Inflammatory macrophage (primary cell): Measurements from ENCODE around the gene PLA2G4D.

Experiments
- DNase-seq, 2 donors: peaks; one replicate each; pipeline ENCODE4 v3.0.0-alpha.2; 2020 to 2022

The PLA2G4D gene

DNA sequence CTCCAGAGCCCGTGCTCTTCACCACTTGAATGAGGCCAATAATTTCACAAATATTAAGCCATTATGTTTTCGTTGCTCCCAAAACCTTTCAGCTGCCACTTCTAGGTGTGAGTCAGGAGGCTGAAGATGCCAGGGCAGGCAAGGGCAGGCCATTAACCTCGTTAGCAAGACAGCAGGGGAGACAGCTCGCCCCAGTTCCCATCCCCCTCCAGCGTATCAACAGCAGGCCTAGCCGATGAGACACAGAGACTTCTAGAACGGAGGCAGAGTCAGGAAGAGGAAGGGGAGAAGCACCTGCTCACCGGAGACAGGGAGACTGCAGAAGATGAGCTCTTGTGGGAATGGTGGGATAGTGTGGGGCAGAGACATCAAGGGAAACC, 45.6 kb downstream of the PLA2G4D start:
- no peak for DNase-seq

DNA sequence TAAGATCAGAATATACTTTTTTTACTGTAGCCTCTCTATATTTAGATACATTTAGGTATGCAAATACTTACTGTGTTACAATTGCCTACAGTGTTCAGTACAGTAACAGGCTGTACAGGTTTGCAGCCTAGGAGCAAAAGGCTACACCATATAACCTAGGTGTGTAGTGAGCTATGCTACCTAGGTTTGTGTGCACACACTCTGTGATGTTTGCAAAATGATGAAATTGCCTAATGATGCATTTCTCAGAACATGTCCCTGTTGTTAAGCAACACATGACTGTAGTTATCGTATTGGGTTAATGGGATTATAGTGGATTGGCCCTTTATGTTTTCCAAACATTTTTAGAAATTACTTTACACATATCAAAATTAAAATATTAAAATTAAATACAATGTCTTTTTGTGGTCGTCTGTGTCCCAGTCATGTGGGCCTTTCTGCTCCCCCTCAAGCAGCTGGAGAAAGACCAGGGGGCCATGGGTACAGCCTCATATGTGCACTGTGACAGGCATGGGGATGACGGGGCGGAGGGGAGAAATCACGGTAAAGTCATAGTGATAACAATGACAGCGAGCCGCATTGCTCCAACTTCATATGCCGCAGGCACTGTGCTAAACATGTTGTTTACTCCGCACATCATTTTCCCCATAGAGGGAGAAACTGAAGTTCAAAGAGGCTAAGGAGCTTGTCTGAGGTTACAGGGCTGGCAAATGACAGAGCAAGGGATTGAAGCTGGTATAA, 46.1 kb downstream of the PLA2G4D start:
- no peak for DNase-seq

DNA sequence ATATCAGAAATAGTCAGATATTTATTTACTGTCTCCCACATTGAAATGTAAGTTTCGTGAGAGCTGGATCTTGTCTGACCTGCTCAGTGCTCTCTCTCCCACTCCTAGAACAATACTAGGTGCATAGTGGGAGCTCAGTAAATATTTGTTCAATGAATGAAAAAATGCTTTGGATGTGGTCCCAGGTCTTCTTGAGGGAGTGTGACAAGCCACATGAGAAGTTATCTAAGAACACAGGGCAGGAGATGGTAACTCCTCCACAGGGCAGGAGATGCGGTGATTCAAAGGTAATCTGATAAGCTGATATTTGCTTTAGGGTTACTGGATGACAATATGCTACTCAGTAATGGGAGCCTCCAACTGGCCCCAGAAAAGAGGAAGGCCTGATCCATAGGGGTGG, 47.8 kb downstream of the PLA2G4D start:
- no peak for DNase-seq

DNA sequence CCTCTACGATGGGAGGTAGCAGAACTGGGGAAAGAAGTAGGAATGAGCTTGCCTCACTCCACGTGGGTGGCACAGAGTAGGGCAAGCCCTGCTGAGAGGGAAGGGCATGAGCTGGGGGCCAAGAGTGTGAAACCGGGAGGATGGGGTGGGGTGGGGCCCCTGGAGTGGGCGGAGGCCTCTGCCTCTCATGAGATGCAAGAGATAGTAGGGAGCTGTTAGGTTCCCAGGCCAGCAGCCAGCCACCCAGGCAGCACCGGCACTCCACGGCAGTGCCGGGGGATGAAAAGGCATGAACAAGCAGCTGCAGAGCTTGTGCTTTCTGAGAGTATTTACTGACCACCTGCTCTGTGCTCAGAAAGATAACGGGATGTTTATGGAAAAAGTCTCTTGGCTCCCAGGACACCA, 49.1 kb downstream of the PLA2G4D start:
- no peak for DNase-seq

DNA sequence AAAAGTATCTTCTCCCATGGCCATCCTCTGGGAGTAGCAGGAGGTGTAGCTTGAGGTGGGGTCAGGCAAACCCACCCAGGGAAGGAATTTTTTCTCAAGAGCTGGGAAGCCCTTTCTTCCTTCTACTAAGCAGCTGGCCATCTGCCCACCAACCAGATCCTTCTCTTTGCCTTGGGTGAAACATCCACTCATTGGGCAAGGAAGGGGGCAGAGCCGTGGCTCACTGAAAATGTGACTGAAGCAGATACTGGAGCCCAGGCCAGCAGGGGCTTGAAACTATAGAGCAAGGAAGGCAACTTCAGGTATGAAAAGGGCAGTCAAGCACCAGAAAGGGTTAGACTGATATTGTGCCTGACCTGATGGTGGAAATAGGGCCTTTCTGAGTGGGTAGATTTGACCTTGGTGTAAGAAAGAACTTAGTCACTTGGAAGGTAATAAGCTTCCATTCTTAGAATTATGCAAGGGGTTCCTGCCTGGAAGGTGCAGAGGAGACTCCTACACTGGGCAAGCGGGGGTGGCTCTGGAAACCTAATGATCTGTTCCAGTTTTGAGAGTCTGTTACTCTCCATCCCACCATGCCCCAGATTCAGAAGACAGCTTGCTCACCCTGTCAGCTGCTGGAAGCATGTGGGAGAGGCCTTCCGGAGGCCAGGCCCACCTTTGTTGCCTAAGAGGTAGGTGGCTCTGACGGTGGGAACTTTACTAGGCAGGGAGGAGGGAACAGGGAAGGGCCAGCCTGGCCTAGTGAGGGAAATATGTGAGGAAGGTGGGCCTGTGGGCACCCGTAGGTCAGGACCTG, 51.6 kb downstream of the PLA2G4D start:
- DNase-seq = no peak

DNA sequence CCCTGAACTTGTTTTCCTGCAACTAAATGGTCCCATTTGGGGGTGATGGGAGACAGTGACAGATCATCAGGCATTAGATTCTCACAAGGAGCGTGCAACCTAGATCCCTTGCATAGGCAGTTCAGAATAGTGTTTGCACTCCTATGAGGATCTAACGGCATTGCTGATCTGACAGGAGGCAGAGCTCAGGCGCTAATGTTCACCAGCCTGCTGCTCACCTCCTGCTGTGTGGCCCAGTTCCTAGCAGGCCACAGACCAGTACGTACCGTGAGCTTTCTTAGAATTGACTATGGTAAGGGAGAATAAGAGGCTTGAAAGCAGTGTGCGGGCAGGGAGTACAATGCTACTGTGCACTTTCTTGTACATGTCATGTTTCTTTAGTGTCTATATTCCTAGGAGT, 56.0 kb downstream of the PLA2G4D start:
- no peak for DNase-seq

DNA sequence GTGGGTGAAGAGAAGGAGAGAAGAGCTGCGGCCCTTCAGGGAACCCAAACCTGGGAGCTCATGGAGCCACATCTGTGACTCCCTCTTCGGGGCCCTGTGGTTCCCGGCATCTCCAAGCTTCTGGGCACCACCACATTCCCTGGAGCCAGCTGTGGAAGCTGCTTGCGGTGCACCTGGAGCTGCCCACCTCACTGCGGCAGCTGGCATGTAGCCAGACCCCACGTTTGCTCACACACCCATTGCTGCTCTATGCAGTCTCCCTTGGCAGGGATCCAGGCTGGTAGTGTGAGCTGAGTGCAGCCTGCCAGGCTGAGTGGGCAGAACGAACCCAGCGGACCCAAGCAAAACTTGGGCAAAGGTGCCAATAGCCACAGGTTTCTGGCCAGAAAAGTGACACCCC, 56.7 kb downstream of the PLA2G4D start:
- DNase-seq = no peak

DNA sequence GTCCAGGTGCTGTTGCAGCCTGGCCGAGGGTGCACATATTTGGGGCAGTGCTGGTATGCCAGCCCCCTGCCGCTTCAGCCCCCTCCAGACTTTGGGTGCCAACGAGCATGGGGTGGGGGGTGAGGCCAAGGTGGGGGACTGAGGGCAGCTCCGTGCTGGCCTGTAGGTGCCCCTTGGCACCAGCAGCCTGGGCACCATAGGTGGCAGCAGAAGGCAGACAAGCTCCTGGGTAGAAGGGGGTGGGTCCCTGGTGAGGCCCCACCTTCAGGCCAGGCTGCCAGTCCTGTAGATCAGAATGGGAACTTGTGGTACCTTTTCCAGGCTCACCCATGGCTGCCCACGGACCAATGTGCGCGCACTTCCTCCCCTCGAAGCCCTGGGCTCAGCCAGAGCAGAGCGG, 57.4 kb downstream of the PLA2G4D start:
- no peak for DNase-seq

DNA sequence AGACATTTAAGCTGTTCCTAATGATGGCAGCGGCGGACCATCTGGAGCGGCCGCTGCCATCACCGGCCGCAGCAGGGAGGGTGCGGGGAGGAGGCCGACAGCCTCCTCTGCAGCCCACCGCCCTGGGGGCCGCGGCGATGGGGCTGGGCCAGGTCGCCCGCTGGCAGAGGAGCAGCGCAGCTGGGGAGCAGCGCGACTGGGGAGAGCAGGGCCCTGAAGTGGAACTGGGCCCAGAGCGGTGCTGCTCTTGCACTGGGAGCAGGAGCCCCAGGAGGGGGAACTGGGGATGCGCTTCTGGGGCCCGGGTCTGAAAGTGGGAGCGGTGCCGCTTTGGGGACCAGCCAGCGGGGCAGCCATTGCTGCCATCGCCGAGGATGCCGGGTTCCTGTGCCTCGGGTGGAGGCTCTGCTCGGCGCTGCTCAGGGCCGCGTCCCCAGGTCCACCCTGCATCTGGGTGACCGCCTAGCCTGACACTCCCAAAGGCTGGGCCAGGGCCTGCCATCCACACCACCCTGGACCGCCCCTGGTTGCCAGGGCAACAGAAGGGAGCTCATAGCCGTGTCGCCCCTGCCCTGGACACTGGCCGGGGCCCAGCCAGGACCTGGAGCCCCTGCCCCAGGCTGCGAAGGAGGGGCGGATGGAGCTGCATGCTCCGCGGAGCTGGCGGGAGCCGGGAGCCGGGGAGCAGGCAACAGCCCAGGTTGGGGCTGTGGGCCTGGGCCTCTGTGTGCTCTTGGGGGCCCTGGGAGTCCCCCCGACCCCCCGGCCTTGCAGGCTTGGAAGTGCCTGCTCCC, 58.1 kb downstream of the PLA2G4D start:
- DNase-seq = no peak

DNA sequence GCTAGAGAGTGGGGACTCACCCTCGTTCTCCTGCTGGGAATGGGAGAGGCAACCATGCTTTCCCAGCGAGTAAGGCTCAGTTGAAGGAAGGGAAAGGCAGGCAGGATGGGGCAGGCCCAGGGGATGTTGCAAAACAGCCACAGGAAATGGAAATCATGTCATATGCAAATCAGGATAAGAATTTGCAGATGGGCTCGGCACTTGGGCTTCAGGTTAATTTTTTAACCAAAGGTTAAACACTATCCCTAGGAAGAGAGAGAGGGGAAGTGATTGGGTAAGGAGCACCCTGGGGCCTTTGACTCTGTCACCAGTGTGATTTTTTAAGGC, 59.0 kb downstream of the PLA2G4D start:
- peak in 1 of 2 donors; percentile 24 for DNase-seq

DNA sequence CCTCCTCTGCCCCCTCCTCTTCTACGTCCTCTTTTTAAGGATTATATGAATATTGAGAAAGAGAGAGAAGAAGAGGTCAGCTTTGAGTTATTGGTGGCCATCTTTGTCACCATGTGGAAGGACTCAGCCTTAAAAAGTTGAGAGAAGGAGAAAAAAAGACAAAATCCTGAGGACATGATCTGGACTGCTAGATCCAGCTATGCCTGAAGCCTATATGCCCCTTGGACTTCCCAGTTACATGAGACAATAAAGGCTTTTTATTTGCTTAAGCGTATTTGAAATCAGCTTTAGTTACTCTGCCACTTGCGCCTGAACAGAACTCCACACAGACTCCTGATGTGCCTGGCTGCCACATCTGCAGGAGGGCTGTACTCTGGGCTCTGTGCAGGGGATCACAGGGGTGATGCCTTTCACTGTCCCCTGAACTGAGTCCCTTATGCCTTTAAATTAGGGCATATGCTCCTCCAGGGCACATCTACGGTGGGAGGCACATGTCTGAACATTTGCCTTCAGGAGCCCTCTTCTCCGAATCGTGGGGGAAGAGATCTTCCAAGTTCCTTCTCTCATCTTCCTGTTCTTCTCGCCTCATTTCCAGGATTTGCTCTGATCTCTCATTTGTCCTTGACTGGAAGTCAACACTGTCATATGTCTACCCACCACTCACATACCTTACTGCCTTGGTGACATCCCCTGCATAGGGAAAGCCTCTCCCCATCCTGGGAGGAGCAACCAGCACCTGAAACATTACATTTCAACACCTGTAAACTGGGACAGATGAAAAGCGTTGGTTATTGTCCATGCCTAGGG, 59.5 kb downstream of the PLA2G4D start:
- peak in 1 of 2 donors; percentile 5 for DNase-seq

DNA sequence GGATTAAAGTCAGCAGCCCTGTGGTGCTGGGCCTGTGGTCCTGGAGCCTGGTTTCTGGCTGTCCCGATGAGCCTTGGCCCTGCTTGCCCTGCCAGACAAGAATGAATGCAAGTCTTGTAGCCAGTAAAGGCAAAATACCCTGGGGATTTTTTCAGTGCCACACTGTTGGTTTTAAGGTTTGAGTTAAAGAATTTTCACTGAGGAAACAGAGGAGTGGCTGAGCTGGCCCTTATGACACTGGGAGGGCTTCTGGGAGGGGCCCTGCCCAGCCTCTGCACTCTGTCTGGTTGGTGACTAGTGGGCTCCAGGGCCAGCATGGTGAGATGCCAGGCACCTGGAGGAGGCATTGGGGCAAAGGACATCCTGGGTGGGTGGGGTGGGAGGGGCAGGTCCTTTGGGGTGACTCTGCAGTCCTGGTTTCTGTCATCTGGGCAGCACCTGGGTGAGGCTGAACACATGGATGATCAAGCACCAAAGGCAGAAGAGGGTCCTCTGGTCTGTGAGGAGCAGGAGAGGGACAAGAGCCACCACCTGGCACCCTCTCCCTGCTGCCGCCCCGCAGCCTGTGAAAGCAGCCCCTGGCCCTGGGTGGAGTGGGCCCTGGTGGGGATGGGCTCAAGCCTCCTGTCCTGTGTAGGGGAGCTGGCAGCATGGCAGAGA, 61.0 kb downstream of the PLA2G4D start:
- DNase-seq = no peak

DNA sequence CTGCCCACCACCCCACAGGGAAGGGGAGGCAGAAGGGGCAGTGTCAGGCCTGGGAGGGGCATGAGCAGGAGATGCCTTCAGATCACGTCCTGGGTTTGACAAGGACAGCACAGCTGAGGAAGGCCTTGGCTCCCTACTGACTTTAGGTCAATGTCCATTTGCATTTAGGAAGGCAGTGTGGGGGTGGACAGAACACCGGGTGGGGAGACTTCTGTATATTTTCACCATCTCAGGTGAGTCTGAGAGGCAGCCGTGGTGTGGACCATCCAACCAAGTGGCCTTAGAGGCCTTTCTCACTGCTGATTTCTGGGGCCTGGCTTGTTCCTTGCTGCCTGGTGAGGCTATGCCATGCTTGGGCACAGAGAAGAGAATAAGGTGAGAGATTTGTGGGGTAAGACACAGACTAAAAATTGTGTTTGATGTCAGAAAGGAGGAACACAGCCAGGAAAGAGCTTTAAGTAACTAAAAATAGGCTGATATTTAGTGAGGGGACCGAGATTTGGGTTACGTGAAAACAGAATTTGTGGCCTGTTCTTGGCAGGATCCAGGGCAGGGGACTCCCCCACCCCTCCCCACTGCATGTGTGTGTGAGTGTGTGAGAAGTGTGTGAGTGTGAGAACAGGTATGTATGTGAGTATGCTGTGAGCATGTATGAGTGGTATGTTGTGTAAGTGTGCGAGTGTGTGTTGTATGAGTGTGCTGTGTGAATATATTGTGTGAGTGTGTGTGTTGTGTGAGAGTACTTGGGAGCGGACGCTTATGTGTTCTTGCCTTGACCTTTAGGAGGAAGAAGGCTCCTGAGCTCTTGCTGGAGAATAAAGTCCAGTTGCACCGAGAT, 61.8 kb downstream of the PLA2G4D start:
- no peak for DNase-seq

DNA sequence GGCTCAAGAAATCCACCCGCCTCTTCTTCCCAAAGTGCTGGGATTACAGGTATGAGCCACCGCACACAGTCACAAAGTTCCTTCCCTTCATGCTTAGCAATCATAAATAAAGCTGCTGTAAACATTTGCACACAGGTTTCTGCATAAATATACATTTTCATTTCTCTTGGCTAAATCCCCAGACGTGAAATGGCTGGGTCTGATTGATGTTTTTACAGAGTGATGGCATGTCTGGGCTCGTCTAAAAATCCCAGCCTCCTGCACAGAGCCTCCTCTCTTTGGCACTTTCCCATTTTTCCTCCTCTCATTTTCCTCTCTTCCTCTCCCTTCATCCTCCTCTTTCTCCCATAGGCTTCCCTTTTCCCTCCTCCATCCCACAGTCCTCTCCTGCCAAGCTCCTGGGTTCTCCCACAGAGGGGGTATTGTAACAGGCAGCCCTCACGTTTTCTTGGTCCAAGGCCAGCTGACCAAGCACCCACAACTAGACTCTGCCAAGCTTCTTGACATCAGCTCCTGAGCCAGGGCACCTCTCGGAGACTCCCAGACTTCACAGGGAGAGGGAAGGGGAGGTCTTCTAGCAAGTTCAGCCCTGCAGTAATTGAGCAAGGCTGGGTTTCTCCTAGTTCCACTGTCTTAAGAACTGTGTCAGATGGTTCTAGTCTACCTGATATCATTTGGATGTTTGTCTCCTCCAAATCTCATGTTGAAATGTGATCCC, 63.0 kb downstream of the PLA2G4D start:
- no peak for DNase-seq

DNA sequence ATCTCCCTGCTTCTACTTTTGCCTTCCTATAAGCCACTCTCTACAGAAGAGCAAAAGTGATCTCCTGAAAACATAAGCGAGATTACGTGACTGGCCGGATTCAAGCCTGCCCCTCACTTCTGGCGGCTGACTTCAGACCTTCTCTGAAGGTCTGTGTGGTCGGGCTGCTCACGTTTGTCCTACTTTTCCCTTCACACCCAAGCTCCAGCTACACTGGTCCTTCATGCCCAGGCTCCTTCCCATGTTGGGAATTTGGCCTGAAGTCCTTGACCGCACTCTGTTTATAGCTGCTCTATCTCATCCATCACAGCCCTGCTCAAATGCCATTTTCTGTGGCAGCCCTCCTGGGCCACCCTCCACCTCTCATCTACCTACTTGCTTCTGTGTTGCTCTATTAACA, 66.8 kb downstream of the PLA2G4D start:
- DNase-seq = no peak

DNA sequence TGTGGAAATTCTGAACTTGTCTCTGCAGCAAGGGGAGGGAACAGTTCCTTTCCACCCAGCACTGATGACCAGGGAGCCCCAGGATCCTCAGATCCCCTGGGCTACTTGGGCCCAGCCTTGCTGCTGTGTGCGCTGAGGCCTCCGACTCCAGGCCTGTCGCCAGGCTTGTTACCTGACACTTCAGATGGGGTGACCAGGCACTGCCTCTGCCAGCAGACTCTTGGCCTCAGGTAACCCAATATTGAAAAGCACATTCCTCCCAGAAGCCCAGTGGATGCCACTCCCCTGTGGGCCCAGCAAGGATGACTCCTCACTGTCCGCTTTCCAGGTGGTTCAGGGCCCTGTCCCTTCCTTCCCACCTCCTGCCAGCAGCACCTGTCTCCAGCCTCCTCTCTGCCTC, 70.1 kb downstream of the PLA2G4D start:
- DNase-seq = no peak

DNA sequence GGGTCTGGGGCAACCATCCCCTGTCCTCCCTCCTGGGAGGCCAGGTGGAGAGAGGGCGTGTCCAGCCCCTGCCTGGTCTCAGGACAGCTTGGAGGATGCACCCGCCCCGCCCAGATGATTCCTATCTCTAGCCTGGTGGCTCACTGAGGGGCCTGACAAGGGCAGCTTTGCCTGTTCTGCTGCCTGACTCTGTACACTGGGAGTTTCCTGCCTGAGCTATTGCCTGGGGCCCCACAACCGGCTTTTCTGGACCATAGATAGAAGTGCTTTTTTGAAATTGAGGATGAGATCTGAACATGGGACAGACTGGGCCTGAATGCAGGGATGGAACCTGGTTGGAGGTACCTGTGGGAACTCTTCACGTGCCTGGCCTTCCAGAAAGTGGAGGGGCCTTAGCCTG, 72.8 kb downstream of the PLA2G4D start:
- DNase-seq = no peak

DNA sequence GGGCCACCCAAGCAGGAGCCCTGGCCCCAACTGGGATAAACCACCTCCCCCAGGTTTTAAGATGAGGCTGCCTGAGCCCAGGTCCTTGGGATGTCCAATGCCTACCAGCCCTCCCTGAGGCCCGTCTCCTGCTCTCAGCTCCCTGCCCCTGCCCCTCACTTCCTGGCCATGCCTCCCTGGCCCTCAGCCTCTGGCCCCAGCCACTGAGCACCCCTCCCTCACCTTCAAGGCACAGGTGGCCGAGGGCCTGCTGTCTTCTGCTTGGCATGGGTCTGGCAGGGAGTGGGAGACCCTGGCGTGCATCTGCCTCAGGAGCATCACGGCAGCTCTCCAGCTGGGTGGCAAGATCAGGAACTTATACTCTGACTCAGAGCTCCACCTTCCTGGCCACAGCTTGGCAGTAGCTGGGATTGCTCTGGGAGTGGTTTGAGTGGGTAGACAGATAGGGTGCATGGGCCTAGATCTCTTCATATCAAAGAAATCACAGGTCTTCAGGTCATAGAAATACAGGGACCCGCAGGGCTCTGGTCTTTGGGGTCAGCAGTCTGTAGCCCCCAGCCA, 73.6 kb downstream of the PLA2G4D start, which contains the start of gene PLA2G4E:
PLA2G4E (minus strand) TSS at position 330 of the 561 bp plus-strand sequence; CDS start at position 318, 12 bp downstream.
- DNase-seq = no peak

DNA sequence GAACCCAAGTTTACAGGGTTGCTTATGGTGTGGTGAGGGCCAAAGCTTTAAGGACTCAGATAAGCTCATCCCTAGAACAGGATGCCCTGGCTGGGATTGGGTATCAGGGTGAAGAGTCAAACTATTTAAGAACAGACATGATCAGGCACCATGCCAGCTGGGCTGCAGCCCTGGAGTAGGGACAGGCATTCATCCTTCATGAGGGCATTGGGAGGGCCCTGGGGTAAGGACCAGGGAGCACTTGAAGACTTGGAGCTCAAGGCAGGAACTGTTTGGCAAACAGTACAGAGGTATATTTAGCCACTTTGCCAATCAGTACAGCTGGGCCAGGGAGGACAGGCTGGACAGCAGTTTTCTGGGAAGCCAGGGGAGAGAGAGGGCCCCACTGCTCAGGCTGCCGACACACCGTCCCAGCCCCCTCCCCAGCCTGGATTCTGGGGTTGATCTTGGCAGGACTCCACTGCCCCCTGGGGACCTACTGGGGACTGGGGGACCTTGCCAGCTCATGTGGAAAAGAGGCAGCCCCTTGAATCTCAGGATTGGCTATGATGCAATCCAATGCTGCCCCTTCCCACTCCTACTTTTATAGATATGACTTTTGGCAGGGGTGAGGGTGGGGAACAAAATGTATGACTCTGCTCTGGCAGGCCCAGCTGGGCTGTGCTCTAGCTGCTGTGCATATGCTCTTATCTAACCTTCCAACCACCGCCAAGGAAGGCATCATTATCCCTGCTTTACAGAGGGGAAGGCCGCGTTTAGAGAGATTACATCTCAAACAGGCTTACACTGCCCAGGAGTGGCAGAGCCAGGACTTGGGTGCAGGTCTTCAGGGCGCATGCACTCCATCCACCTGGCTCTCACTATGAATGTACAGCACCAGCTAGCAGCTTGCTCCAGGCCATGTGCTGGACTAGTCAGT, 75.8 kb downstream of the PLA2G4D start:
- no peak for DNase-seq
